ENCODE measurements around the gene PRPF38B. TPM values are rescaled to one million over a fixed set of nuclear protein-coding genes. Genes with fewer than 3 reads are reported as not detected.

The PRPF38B gene
- polyA plus RNA-seq, 1 experiment: 35.6 TPM

- TF ChIP-seq, protein P1, sequence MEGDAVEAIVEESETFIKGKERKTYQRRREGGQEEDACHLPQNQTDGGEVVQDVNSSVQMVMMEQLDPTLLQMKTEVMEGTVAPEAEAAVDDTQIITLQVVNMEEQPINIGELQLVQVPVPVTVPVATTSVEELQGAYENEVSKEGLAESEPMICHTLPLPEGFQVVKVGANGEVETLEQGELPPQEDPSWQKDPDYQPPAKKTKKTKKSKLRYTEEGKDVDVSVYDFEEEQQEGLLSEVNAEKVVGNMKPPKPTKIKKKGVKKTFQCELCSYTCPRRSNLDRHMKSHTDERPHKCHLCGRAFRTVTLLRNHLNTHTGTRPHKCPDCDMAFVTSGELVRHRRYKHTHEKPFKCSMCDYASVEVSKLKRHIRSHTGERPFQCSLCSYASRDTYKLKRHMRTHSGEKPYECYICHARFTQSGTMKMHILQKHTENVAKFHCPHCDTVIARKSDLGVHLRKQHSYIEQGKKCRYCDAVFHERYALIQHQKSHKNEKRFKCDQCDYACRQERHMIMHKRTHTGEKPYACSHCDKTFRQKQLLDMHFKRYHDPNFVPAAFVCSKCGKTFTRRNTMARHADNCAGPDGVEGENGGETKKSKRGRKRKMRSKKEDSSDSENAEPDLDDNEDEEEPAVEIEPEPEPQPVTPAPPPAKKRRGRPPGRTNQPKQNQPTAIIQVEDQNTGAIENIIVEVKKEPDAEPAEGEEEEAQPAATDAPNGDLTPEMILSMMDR (IDR thresholded peaks at IDR 0.05; ENCODE audit: low read depth, low read length): no peak
- DNase-seq (ENCODE audit: low read depth, low spot score): no peak
- H3K4me3 ChIP-seq (ENCODE audit: low read depth, low read length): no peak overlapping the region
- no peak overlapping the region for H3K27ac ChIP-seq (ENCODE audit: low read depth, low read length)
- no peaks in the 10 kb centered on the region for H3K27me3 ChIP-seq (ENCODE audit: control insufficient read depth, insufficient read depth, low read length)
- ChIA-PET POLR2A (interaction anchor here (0.6 kb wide), 1 partner anchor 557 kb away, joined by 7 read pairs; no protein-coding TSS in a partner anchor), CTCF (no interaction called here)
- H3K9me3 ChIP-seq (ENCODE audit: control insufficient read depth, insufficient read depth, low read length): no peaks in the 10 kb centered on the region
Measured at GRCh38 chr1:108728327-108728923, 36.3 kb downstream of the PRPF38B start.

GRCh38 chr1:108729481-108729880, 37.4 kb downstream of the PRPF38B start:
- DNase-seq (ENCODE audit: low read depth, low spot score): no peak
- Histone ChIP-seq H3K27ac (ENCODE audit: low read depth, low read length) (no peak overlapping the region), H3K27me3 (ENCODE audit: control insufficient read depth, insufficient read depth, low read length) (no peaks in the 10 kb centered on the region), H3K4me3 (ENCODE audit: low read depth, low read length) (no peak overlapping the region), H3K9me3 (ENCODE audit: control insufficient read depth, insufficient read depth, low read length) (no peaks in the 10 kb centered on the region)
- CTCF ChIA-PET: interaction anchor here (1.0 to 1.1 kb wide), 2 partner anchors 15 to 16 kb away, joined by 3 to 7 read pairs; no protein-coding TSS in a partner anchor
- POLR2A ChIA-PET: no interaction called here
- TF ChIP-seq, protein P1 (IDR thresholded peaks at IDR 0.05; ENCODE audit: low read depth, low read length): no peak

DNA sequence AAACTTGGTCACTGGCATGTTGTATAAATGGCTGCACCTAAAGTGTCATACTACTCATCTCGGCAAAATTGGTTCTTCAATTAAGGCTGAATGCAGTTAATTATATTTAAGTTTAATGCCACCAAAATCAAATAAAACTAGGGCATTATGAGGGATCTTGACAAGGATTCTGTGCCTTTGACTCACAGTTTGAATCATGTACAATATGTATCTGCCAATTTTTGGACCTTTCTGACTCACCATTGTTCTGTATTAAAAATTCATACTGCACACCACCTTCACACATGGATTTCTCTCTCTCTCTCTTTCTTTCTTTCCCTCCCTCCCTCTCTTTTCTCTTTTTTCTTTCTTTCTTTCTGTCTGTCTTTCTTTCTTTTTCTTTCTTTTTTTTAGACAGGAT, 40.3 kb downstream of the PRPF38B start:
- ChIA-PET POLR2A (interaction anchor here (1.2 kb wide), 1 partner anchor 9 kb away, joined by 3 read pairs; no protein-coding TSS in a partner anchor), CTCF (no interaction called here)
- H3K27me3 ChIP-seq (ENCODE audit: control insufficient read depth, insufficient read depth, low read length): no peaks in the 10 kb centered on the region
- DNase-seq (ENCODE audit: low read depth, low spot score): no peak
- H3K9me3 ChIP-seq (ENCODE audit: control insufficient read depth, insufficient read depth, low read length): no peaks in the 10 kb centered on the region
- TF ChIP-seq, protein P1 (IDR thresholded peaks at IDR 0.05; ENCODE audit: low read depth, low read length): no peak
- H3K27ac ChIP-seq (ENCODE audit: low read depth, low read length): no peak overlapping the region
- H3K4me3 ChIP-seq (ENCODE audit: low read depth, low read length): no peak overlapping the region

DNA sequence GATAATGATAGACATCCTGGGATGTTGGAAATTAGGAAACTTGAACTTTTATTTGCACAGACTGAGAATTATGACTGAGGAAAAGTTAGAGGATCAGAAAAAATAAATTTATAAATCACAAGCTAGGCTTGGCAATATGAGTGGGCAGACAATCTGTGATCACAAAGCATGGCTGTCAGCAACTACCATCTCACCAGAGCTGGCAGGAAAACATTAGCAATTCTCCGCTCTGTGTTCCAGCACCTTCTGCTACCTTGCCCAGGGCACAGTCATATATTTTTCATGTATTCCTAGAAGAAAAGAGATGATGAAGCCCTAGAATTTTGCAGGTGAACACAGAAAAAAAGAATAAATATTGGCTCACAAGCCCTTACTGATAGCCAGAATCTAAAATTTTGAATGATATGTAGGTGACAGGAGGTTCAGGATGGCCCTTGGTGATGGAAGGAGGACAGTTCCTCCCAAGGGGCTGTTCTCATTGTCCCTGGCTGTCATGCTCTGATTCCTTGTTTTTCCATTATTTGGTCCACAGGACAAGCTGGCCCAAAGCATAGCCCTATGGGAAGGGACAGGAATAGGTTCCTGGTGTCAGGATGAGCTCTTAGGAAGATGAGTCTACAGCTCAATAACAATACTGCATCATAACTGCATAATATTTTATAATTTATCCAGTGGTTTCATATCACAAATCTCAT, 42.2 kb downstream of the PRPF38B start:
- DNase-seq (ENCODE audit: low read depth, low spot score): no peak
- POLR2A ChIA-PET: interaction anchor here (0.6 kb wide), 1 partner anchor 187 kb away, joined by 4 read pairs; no protein-coding TSS in a partner anchor
- CTCF ChIA-PET: no interaction called here

More for the DNA sequence above, 42.2 kb downstream of the PRPF38B start:
- Histone ChIP-seq H3K9me3 (ENCODE audit: control insufficient read depth, insufficient read depth, low read length) (no peaks in the 10 kb centered on the region), H3K27ac (ENCODE audit: low read depth, low read length) (no peak overlapping the region), H3K27me3 (ENCODE audit: control insufficient read depth, insufficient read depth, low read length) (peaks cover 2% of the 10 kb centered on the region), H3K4me3 (ENCODE audit: low read depth, low read length) (no peak overlapping the region)
- TF ChIP-seq, protein P1 (IDR thresholded peaks at IDR 0.05; ENCODE audit: low read depth, low read length): no peak
